Caco-2 (cell line): Measurements from ENCODE around the gene SOSTDC1. TPM values are rescaled to one million over a fixed set of nuclear protein-coding genes. Genes with fewer than 3 reads are reported as not detected.

Experiments
- BruUV-seq: library from RNA; stranded (reverse); fragments of 400-500 nt; replicated peaks from 2 replicates; lab custom pipeline; 2021; lab: Mats Ljungman, UMichigan
- CTCF ChIA-PET: fragments of 300-600 bp; sonication (Branson Sonifier 250); formaldehyde crosslinking; loops from one replicate; lab custom pipeline; 2022; ENCODE audit warnings: antibody characterized with exemption; lab: Charles Lee
- POLR2A ChIA-PET: fragments of 300-600 bp; sonication (Branson Sonifier 250); formaldehyde crosslinking; loops from one replicate; lab custom pipeline; 2022; ENCODE audit warnings: antibody characterized with exemption; lab: Charles Lee
- DNase-seq, 2 experiments: peaks; one replicate each; pipeline versions ENCODE4 v3.0.0 to v3.0.0-alpha.2; 2020 to 2022
- H3K27me3 ChIP-seq: replicated peaks from 2 replicates; pipeline ENCODE4 v1.6.0; 2011; ENCODE audit warnings: low read length; ENCODE audit not compliant: control insufficient read depth, insufficient read depth
- H3K36me3 ChIP-seq: 2 replicates; pipeline ENCODE4 v1.5.1; 2011; ENCODE audit warnings: low read length; ENCODE audit not compliant: control insufficient read depth, insufficient read depth
- H3K4me1 ChIP-seq: fragments of 250-450 bp; sonication (Bioruptor Pico); 2 replicates; pipeline ENCODE4 v1.5.1; 2020; ENCODE audit warnings: mild to moderate bottlenecking
- H3K4me3 ChIP-seq: 2 replicates; pipeline ENCODE4 v1.5.1; 2011; ENCODE audit warnings: low read depth, mild to moderate bottlenecking, control low read depth, low read length
- H3K9me3 ChIP-seq: fragments of 250-450 bp; sonication (Bioruptor Pico); 2 replicates; pipeline ENCODE4 v1.5.1; 2020; ENCODE audit warnings: mild to moderate bottlenecking, moderate library complexity
- H3K27ac Mint-ChIP-seq: one replicate; pipeline ENCODE4 v1.8.0; 2022; ENCODE audit warnings: mixed read lengths; ENCODE audit not compliant: unreplicated experiment
- H3K27me3 Mint-ChIP-seq: one replicate; pipeline ENCODE4 v1.8.0; 2022; ENCODE audit warnings: mixed read lengths; ENCODE audit not compliant: insufficient read depth, unreplicated experiment
- H3K36me3 Mint-ChIP-seq: one replicate; pipeline ENCODE4 v1.8.0; 2022; ENCODE audit warnings: mild to moderate bottlenecking, mixed read lengths; ENCODE audit not compliant: insufficient read depth, unreplicated experiment
- H3K4me1 Mint-ChIP-seq: one replicate; pipeline ENCODE4 v1.8.0; 2022; ENCODE audit warnings: low read depth, mixed read lengths; ENCODE audit not compliant: unreplicated experiment
- H3K4me3 Mint-ChIP-seq: one replicate; pipeline ENCODE4 v1.8.0; 2022; ENCODE audit warnings: mild to moderate bottlenecking, moderate library complexity, mixed read lengths; ENCODE audit not compliant: unreplicated experiment
- H3K9me3 Mint-ChIP-seq: one replicate; pipeline ENCODE4 v1.8.0; 2022; ENCODE audit warnings: mixed read lengths; ENCODE audit not compliant: unreplicated experiment
- intact Hi-C: fragments of 100-400 bp; cut with micrococcal nuclease; formaldehyde crosslinking; loops from one replicate; pipeline ENCODE4 v1.10.0; 2022; ENCODE audit not compliant: unreplicated experiment
- total RNA-seq: library from RNA; stranded (reverse); gene quantifications from 2 replicates; pipeline ENCODE4 v1.2.3, GENCODE V29; 2022
- TF ChIP-seq, protein P1 (sequence below), 2 experiments: fragments of 200-600 bp in 1 of 2; IDR thresholded peaks; 1 replicate in 1 of 2; 2 replicates in 1 of 2; pipeline versions ENCODE4 v1.5.1 to v1.8.0; 2011 to 2022; ENCODE audit warnings: antibody characterized with exemption in 1 of 2, control low read depth in 1 of 2, inconsistent platforms in 1 of 2, low read depth in 1 of 2, low read length in 1 of 2, mild to moderate bottlenecking in 1 of 2, moderate library complexity in 1 of 2; ENCODE audit not compliant: insufficient read depth in 1 of 2, severe bottlenecking in 1 of 2, unreplicated experiment in 1 of 2

The SOSTDC1 gene
- total RNA-seq, 1 experiment from 2014 or later, result 8.4 TPM

DNA sequence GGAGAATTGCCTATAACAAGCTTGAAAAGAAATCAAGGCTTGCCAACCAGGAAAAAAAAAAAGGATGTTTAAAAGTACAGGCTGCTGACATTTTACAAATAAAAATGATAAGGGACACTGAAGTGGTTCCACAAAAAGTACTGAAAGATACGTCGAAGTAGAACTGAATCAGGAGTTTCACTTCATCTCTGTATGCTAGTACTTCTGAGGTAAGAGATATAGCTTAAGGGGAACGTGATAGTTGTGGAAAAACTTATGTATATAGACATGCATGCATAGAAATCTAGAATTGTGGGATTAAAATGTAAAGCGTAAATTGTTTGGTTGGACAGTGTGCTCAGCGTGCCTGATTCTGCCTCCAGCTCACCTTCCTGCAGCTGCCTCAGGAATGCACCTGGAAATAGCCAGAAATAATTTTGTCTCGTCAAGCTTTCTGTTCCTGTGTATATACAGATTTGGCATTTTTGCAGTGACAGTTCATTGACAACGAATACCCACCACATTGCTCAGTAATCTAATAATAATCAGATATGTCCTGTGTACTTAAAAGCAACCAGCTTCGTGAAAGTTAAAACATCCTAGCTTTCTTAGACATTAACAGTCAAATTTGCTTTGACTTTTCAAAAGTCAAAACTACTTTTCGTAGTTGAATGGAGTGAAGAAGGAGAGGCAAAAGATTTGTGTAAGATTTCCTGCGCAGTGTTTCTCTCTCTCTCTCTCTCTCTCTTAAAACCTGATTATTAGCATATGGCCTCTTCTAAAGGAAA, 1.4 kb downstream of the SOSTDC1 start:
- intact Hi-C loops, result loop anchor here (2.0 kb wide), 1 partner anchor 69 kb away; no protein-coding TSS in a partner anchor
- TF ChIP-seq, protein P1, sequence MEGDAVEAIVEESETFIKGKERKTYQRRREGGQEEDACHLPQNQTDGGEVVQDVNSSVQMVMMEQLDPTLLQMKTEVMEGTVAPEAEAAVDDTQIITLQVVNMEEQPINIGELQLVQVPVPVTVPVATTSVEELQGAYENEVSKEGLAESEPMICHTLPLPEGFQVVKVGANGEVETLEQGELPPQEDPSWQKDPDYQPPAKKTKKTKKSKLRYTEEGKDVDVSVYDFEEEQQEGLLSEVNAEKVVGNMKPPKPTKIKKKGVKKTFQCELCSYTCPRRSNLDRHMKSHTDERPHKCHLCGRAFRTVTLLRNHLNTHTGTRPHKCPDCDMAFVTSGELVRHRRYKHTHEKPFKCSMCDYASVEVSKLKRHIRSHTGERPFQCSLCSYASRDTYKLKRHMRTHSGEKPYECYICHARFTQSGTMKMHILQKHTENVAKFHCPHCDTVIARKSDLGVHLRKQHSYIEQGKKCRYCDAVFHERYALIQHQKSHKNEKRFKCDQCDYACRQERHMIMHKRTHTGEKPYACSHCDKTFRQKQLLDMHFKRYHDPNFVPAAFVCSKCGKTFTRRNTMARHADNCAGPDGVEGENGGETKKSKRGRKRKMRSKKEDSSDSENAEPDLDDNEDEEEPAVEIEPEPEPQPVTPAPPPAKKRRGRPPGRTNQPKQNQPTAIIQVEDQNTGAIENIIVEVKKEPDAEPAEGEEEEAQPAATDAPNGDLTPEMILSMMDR (IDR thresholded peaks at IDR 0.05; ENCODE audit: insufficient read depth in 1 of 2, low read depth in 1 of 2, low read length in 1 of 2, severe bottlenecking in 1 of 2, unreplicated experiment in 1 of 2), result no peak
- H3K27me3 ChIP-seq, result no peaks in the 10 kb centered on the region
- Mint-ChIP-seq H3K9me3 (no peaks in the 10 kb centered on the region), H3K36me3 (no peaks in the 10 kb centered on the region), H3K27ac (peak overlapping the region; percentile 58), H3K4me3 (peak overlapping the region; percentile 77), H3K27me3 (no peaks in the 10 kb centered on the region), H3K4me1 (peaks cover 17% of the 10 kb centered on the region)
- no peaks in the 10 kb centered on the region for H3K9me3 ChIP-seq
- ChIA-PET CTCF (interaction anchor here (1.0 kb wide), 1 partner anchor 101 kb away, joined by 7 read pairs; no protein-coding TSS in a partner anchor), POLR2A (interaction anchor here (0.6 to 0.9 kb wide), 2 partner anchors 43 to 127 kb away, joined by 3 read pairs; partner anchors contain the start of gene CRPPA)
- H3K36me3 ChIP-seq, result no peaks in the 10 kb centered on the region
- H3K4me1 ChIP-seq, result peaks cover 16% of the 10 kb centered on the region
- BruUV-seq, result no TSS peak
- no peak for DNase-seq
- peak overlapping the region; percentile 15; the same call in 1 of the 2 replicates for H3K4me3 ChIP-seq

- Histone ChIP-seq H3K4me1 (peaks cover 16% of the 10 kb centered on the region), H3K9me3 (no peaks in the 10 kb centered on the region), H3K36me3 (no peaks in the 10 kb centered on the region), H3K27me3 (no peaks in the 10 kb centered on the region), H3K4me3 (no peak overlapping the region)
- peak overlapping the region; percentile 58 for H3K27ac Mint-ChIP-seq
- H3K36me3 Mint-ChIP-seq, result no peaks in the 10 kb centered on the region
- intact Hi-C loops, result no loop called here
- peak overlapping the region; percentile 77 for H3K4me3 Mint-ChIP-seq
- ChIA-PET POLR2A (interaction anchor here (0.9 kb wide), 1 partner anchor 43 kb away, joined by 3 read pairs; the partner anchor contains the start of gene CRPPA), CTCF (interaction anchor here (1.0 kb wide), 1 partner anchor 101 kb away, joined by 7 read pairs; no protein-coding TSS in a partner anchor)
- H3K9me3 Mint-ChIP-seq, result no peaks in the 10 kb centered on the region
- DNase-seq, result no peak
- no TSS peak for BruUV-seq
- TF ChIP-seq, protein P1 (IDR thresholded peaks at IDR 0.05; ENCODE audit: insufficient read depth in 1 of 2, low read depth in 1 of 2, low read length in 1 of 2, severe bottlenecking in 1 of 2, unreplicated experiment in 1 of 2), result no peak
- H3K4me1 Mint-ChIP-seq, result peaks cover 17% of the 10 kb centered on the region
- H3K27me3 Mint-ChIP-seq, result no peaks in the 10 kb centered on the region
Measured at GRCh38 chr7:16463520-16463919, 2.0 kb downstream of the SOSTDC1 start.

- BruUV-seq, result no TSS peak
- no peak for DNase-seq
- no peak overlapping the region for H3K27ac Mint-ChIP-seq
- ChIA-PET CTCF (no interaction called here), POLR2A (no interaction called here)
- TF ChIP-seq, protein P1 (IDR thresholded peaks at IDR 0.05; ENCODE audit: insufficient read depth in 1 of 2, low read depth in 1 of 2, low read length in 1 of 2, severe bottlenecking in 1 of 2, unreplicated experiment in 1 of 2), result no peak
- Histone ChIP-seq H3K36me3 (no peaks in the 10 kb centered on the region), H3K4me1 (peaks cover 16% of the 10 kb centered on the region), H3K27me3 (no peaks in the 10 kb centered on the region), H3K4me3 (no peak overlapping the region), H3K9me3 (no peaks in the 10 kb centered on the region)
- H3K27me3 Mint-ChIP-seq, result no peaks in the 10 kb centered on the region
- no peak overlapping the region for H3K4me3 Mint-ChIP-seq
- no peaks in the 10 kb centered on the region for H3K36me3 Mint-ChIP-seq
- intact Hi-C loops, result no loop called here
- H3K4me1 Mint-ChIP-seq, result peaks cover 17% of the 10 kb centered on the region
- no peaks in the 10 kb centered on the region for H3K9me3 Mint-ChIP-seq
Measured at GRCh38 chr7:16462431-16462889, 3.1 kb downstream of the SOSTDC1 start.
